Chondrocyte (in vitro differentiated cells): ENCODE measurements around the gene GPX2. TPM values are rescaled to one million over a fixed set of nuclear protein-coding genes. Genes with fewer than 3 reads are reported as not detected.

Experiments used
- DNase-seq: peaks from one replicate; pipeline ENCODE4 v3.0.0; 2021; ENCODE audit warnings: mixed read lengths, low spot score
- H3K27ac Mint-ChIP-seq: one replicate; pipeline ENCODE4 v1.8.0; 2021; ENCODE audit warnings: mild to moderate bottlenecking, moderate library complexity, mixed read lengths; ENCODE audit not compliant: unreplicated experiment
- H3K27me3 Mint-ChIP-seq: 2 replicates; pipeline ENCODE4 v1.8.0; 2021; ENCODE audit warnings: low read depth, mixed read lengths
- H3K36me3 Mint-ChIP-seq: 2 replicates; pipeline ENCODE4 v1.8.0; 2021; ENCODE audit warnings: low read depth, mixed read lengths
- H3K4me1 Mint-ChIP-seq: 2 replicates; pipeline ENCODE4 v1.8.0; 2021; ENCODE audit warnings: low read depth, mild to moderate bottlenecking, mixed read lengths
- H3K4me3 Mint-ChIP-seq: one replicate; pipeline ENCODE4 v1.8.0; 2021; ENCODE audit warnings: mild to moderate bottlenecking, moderate library complexity, mixed read lengths; ENCODE audit not compliant: unreplicated experiment
- H3K9me3 Mint-ChIP-seq: 2 replicates; pipeline ENCODE4 v1.8.0; 2021; ENCODE audit warnings: low read depth, mixed read lengths
- total RNA-seq: library from RNA; stranded (reverse); gene quantifications from 3 replicates; pipeline ENCODE4 v1.2.1, GENCODE V29; 2021
- TF ChIP-seq, protein P1 (sequence below): fragments of 200-600 bp; sonication (generic); IDR thresholded peaks from 2 replicates; pipeline ENCODE4 v1.5.0; 2021; ENCODE audit warnings: antibody characterized with exemption, mild to moderate bottlenecking, moderate library complexity

The GPX2 gene
- total RNA-seq, 1 donor from 2014 or later = not detected

DNA sequence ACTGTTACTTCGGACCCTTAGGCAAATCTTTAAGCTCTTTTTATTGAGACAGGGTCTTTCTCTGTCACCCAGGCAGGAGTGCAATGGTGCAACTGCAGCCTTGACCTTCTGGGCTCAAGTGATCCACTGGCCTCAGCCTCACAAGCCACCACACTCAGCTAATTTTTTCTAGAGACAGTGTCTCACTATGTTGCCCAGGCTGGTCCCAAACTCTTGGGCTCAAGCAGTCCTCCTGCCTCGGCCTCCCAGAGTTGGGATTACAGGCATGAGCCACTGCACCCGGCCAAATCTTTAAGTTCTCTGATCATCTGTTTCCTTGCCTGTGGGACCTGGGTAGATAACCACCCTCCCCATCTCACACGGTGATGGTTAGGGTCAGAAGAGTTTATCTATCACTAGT, 2.3 kb upstream of the GPX2 start:
- H3K27ac Mint-ChIP-seq = no peak overlapping the region
- H3K9me3 Mint-ChIP-seq = no peaks in the 10 kb centered on the region
- no peaks in the 10 kb centered on the region for H3K27me3 Mint-ChIP-seq
- no peak overlapping the region for H3K4me3 Mint-ChIP-seq
- no peak for DNase-seq
- no peaks in the 10 kb centered on the region for H3K4me1 Mint-ChIP-seq
- peaks cover 23% of the 10 kb centered on the region for H3K36me3 Mint-ChIP-seq
- TF ChIP-seq, protein P1, sequence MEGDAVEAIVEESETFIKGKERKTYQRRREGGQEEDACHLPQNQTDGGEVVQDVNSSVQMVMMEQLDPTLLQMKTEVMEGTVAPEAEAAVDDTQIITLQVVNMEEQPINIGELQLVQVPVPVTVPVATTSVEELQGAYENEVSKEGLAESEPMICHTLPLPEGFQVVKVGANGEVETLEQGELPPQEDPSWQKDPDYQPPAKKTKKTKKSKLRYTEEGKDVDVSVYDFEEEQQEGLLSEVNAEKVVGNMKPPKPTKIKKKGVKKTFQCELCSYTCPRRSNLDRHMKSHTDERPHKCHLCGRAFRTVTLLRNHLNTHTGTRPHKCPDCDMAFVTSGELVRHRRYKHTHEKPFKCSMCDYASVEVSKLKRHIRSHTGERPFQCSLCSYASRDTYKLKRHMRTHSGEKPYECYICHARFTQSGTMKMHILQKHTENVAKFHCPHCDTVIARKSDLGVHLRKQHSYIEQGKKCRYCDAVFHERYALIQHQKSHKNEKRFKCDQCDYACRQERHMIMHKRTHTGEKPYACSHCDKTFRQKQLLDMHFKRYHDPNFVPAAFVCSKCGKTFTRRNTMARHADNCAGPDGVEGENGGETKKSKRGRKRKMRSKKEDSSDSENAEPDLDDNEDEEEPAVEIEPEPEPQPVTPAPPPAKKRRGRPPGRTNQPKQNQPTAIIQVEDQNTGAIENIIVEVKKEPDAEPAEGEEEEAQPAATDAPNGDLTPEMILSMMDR = no peak

DNA sequence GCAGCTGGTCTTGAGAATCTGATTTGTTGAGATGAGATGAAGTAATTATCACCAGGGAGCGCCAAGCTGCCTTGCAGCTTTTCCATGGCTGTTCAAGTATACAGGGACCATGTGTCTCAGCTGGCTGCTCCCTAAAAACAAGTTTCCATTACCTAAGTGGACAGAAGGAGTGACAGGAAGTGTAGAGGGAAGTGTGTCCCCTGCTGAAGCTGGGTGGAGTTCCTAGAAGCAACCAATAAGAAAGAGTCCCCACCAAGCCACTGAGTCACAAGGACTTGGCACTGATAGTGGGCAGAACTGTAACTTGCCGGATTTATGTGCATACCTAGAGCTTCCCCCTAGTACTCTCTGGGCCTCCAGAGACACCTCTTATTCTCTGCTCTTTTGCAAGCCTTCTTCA, 1.5 kb upstream of the GPX2 start:
- DNase-seq = no peak
- Mint-ChIP-seq H3K4me1 (no peaks in the 10 kb centered on the region), H3K27me3 (no peaks in the 10 kb centered on the region), H3K4me3 (no peak overlapping the region), H3K36me3 (peaks cover 20% of the 10 kb centered on the region), H3K9me3 (no peaks in the 10 kb centered on the region), H3K27ac (no peak overlapping the region)
- TF ChIP-seq, protein P1 = no peak

DNA sequence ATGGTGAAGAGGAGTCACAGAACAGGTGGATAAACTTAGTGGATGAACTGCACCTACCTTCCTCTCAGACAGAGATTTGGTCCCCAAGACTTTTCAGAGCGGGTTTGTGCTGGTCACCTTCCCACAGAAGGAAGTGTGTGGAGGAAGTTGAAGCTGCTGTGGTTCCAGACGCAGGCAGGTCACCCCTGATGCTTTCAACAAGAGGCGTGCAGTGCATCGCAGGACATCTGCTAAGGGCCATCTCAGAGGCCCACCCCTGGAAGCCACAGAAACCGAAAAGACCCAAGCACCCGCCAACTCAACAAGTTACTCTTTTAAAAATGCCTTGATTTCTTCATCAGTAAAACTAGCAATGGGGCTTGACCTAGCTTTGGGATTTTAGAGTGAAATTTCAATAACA, 1.0 kb upstream of the GPX2 start:
- Mint-ChIP-seq H3K27me3 (no peaks in the 10 kb centered on the region), H3K9me3 (no peaks in the 10 kb centered on the region), H3K27ac (no peak overlapping the region), H3K36me3 (peaks cover 22% of the 10 kb centered on the region), H3K4me3 (no peak overlapping the region), H3K4me1 (peaks cover 4% of the 10 kb centered on the region)
- no peak for DNase-seq
- TF ChIP-seq, protein P1 = no peak

DNA sequence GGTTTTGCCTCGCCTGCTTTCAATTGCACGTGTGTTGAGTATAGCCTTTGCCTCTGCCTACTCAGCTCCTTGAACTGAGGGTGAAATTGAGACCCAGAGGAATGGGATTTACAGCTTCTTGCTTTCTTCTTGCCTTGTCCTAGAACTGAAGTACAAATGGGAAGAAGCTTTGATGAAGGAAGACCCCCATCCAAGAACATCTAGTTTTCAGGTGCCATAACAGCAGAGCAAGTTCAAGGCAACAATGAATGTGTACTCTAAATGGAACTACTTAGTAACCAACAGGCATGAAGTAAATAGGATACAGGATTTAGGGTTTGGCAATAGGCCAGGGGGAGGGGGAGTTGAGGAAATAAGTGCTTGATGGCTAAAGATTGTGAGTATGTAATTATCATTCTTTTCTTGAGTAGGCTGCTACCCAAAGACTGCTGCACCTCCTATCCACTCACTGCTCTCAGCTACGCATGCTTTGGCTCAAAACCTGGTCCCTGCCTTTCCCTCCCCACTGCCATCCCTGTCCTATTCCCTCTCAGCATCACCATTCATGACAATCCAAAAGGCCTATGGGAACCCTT, 2.1 kb downstream of the GPX2 start:
- Mint-ChIP-seq H3K4me3 (no peak overlapping the region), H3K9me3 (no peaks in the 10 kb centered on the region), H3K4me1 (peaks cover 34% of the 10 kb centered on the region), H3K27ac (no peak overlapping the region), H3K27me3 (no peaks in the 10 kb centered on the region), H3K36me3 (peaks cover 7% of the 10 kb centered on the region)
- no peak for DNase-seq
- TF ChIP-seq, protein P1 = no peak

DNA sequence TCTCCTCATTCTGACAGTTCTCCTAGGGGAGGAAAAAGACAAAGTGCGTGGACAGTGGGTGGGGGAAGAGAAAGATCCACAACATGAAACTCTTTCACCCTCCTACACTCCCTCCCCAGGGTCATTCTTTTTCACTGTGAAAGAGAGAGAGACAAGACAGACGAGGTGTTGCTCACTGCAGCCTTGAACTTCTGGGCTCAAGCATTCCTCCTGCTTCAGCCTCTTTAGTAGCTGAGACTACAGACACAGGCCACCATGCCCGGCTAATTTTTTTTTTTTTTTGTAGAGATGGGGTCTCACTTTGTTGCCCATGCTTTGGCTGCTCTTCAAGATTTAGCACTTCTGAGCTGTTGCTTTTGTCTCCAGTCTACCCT, 2.7 kb downstream of the GPX2 start:
- H3K27me3 Mint-ChIP-seq = no peaks in the 10 kb centered on the region
- H3K27ac Mint-ChIP-seq = no peak overlapping the region
- TF ChIP-seq, protein P1 = no peak
- DNase-seq = no peak
- H3K4me3 Mint-ChIP-seq = no peak overlapping the region
- peaks cover 38% of the 10 kb centered on the region for H3K4me1 Mint-ChIP-seq
- H3K36me3 Mint-ChIP-seq = peaks cover 4% of the 10 kb centered on the region
- H3K9me3 Mint-ChIP-seq = no peaks in the 10 kb centered on the region
